ENCODE measurements around the gene CALCOCO2.
"Not testable (repeated sequence)": the region's sequence is repeated elsewhere in the genome, so short reads cannot be mapped to it uniquely, and the experiment has no call there.

CALCOCO2 gene

GRCh38 chr17:48809182-48809581 is 21.7 kb upstream of the CALCOCO2 start:
- Histone ChIP-seq H3K36me3 (ENCODE audit: control insufficient read depth, insufficient read depth, low read length) (no peaks in the 10 kb centered on the region), H3K9me3 (ENCODE audit: control insufficient read depth, insufficient read depth, low read length) (no peaks in the 10 kb centered on the region), H3K4me3 (ENCODE audit: low read depth, low read length) (no peak overlapping the region)

GRCh38 chr17:48812001-48812400 is 18.8 kb upstream of the CALCOCO2 start:
- no peak overlapping the region for H3K9ac ChIP-seq (ENCODE audit: low read depth, low read length)
- peaks cover 3% of the 10 kb centered on the region for H3K4me1 ChIP-seq (ENCODE audit: control insufficient read depth, insufficient read depth, low read length)
- H3K4me3 ChIP-seq (ENCODE audit: low read depth, low read length): no peak overlapping the region
- no peaks in the 10 kb centered on the region for H3K36me3 ChIP-seq (ENCODE audit: control insufficient read depth, insufficient read depth, low read length)
- H3K27me3 ChIP-seq (ENCODE audit: control insufficient read depth, insufficient read depth, low read length): peaks cover 16% of the 10 kb centered on the region
- H3K9me3 ChIP-seq (ENCODE audit: control insufficient read depth, insufficient read depth, low read length): no peaks in the 10 kb centered on the region

More at GRCh38 chr17:48809182-48809581, 21.7 kb upstream of the CALCOCO2 start:
- Histone ChIP-seq H3K4me1 (ENCODE audit: control insufficient read depth, insufficient read depth, low read length) (peaks cover 3% of the 10 kb centered on the region), H3K27me3 (ENCODE audit: control insufficient read depth, insufficient read depth, low read length) (peaks cover 5% of the 10 kb centered on the region), H3K9ac (ENCODE audit: low read depth, low read length) (no peak overlapping the region)

- H3K9ac ChIP-seq (ENCODE audit: low read depth, low read length): no peak overlapping the region
- H3K36me3 ChIP-seq (ENCODE audit: control insufficient read depth, insufficient read depth, low read length): no peaks in the 10 kb centered on the region
- H3K4me3 ChIP-seq (ENCODE audit: low read depth, low read length): peak overlapping the region; percentile 16
- peaks cover 13% of the 10 kb centered on the region for H3K4me1 ChIP-seq (ENCODE audit: control insufficient read depth, insufficient read depth, low read length)
- peaks cover 16% of the 10 kb centered on the region for H3K27me3 ChIP-seq (ENCODE audit: control insufficient read depth, insufficient read depth, low read length)
- H3K9me3 ChIP-seq (ENCODE audit: control insufficient read depth, insufficient read depth, low read length): no peaks in the 10 kb centered on the region
Measured at GRCh38 chr17:48814504-48814903, 16.3 kb upstream of the CALCOCO2 start.

- H3K27me3 ChIP-seq (ENCODE audit: control insufficient read depth, insufficient read depth, low read length): peaks cover 16% of the 10 kb centered on the region
- no peaks in the 10 kb centered on the region for H3K36me3 ChIP-seq (ENCODE audit: control insufficient read depth, insufficient read depth, low read length)
- no peak overlapping the region for H3K9ac ChIP-seq (ENCODE audit: low read depth, low read length)
- no peaks in the 10 kb centered on the region for H3K9me3 ChIP-seq (ENCODE audit: control insufficient read depth, insufficient read depth, low read length)
- no peak overlapping the region for H3K4me3 ChIP-seq (ENCODE audit: low read depth, low read length)
- H3K4me1 ChIP-seq (ENCODE audit: control insufficient read depth, insufficient read depth, low read length): peaks cover 13% of the 10 kb centered on the region
Measured at GRCh38 chr17:48815311-48815710, 15.5 kb upstream of the CALCOCO2 start.

DNA sequence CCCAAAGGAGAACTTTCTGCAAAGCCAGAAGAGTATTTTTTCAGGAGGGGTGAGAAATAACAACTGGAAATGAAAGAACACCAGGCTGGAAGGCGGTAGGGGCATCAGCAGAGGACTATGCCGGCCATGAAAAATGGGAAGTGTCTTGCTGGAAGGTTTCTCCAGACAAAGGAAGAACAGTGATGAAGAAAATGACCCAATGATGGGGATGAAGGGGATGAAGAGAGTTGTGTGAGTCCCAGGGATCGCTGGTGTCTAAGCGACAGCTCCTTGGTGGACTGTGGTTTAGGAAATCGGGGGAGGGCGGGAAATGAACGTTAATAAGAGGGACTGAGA is 14.4 kb upstream of the CALCOCO2 start:
- Histone ChIP-seq H3K4me1 (ENCODE audit: control insufficient read depth, insufficient read depth, low read length) (peaks cover 13% of the 10 kb centered on the region), H3K9me3 (ENCODE audit: control insufficient read depth, insufficient read depth, low read length) (no peaks in the 10 kb centered on the region), H3K36me3 (ENCODE audit: control insufficient read depth, insufficient read depth, low read length) (no peaks in the 10 kb centered on the region), H3K27me3 (ENCODE audit: control insufficient read depth, insufficient read depth, low read length) (peaks cover 16% of the 10 kb centered on the region), H3K4me3 (ENCODE audit: low read depth, low read length) (peak overlapping the region; percentile 96), H3K9ac (ENCODE audit: low read depth, low read length) (peak overlapping the region; percentile 73)

DNA sequence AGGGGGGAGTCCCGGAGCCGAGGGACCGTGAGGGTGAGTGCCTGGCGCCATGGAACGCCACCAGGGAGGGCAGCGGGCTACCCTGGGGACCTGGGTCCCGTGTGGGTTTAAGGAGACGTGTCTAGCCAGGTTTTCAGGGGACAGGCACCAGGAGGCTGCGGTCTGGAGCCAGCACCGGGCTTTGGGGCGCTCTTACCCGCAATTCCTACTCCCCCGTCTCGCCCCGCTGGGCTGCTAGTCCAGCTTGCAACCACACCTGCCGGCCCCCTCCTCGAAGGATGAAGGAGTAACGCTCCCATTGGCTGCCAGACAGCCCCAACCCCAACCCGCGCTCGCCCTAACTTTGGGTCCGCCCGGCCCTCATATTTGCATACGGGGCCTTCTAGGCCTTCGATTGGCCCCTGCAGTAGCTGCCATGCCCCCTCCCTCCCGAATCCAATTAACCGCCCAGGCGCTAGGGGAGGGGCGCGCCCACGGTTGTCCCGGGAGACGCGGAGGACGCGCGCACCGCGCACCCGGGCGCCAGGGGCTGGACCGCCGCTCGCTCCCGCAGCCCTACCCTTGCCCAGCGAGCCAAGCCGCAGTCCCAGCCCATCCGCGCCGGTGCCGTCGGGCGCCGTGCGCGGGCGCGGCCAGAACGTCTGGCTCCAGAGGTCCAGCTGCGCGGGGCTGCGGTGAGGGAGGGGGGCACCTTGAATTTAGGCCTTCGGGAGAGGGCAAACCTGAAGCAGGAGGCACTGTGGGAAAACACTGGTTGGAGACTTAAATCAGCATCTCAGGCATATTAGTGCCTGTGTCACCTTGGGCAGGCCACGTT is 13.9 kb upstream of the CALCOCO2 start, which contains the start of gene TTLL6:
Gene TTLL6, minus strand, starts transcription at position 456 of the 817 bp plus-strand sequence. Its CDS starts 157 bp downstream, at position 299.
- peak within 1 kb of the TSS; percentile 96 for H3K4me3 ChIP-seq (ENCODE audit: low read depth, low read length)
- no peaks in the 10 kb centered on the region for H3K9me3 ChIP-seq (ENCODE audit: control insufficient read depth, insufficient read depth, low read length)
- H3K27me3 ChIP-seq (ENCODE audit: control insufficient read depth, insufficient read depth, low read length): peaks cover 16% of the 10 kb centered on the region
- peak within 1 kb of the TSS; percentile 73 for H3K9ac ChIP-seq (ENCODE audit: low read depth, low read length)
- H3K36me3 ChIP-seq (ENCODE audit: control insufficient read depth, insufficient read depth, low read length): no peaks in the 10 kb centered on the region
- peaks cover 13% of the 10 kb centered on the region for H3K4me1 ChIP-seq (ENCODE audit: control insufficient read depth, insufficient read depth, low read length)

DNA sequence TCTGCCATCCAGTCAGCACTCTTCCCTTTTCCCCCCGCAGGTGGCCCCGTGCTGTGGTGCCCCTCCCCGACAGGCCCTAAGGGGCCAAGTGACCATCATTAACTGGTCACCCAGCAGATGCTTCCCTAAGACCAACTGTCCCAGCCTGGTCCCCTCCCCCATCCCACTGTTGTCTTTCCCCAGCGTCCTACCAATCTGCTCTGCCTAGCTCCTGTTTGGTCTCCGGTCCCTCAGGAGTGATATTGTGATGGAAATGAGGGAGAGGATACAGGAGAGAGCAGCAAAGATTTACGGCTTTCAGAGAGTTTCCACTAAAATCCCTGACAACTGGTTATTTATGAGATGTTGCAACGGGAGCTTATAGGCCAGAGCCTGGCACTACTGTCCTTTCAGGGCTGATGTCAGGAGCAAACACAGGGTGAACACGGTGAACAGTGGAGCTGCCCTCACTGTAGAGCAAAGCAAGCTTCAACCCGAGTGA is 12.4 kb upstream of the CALCOCO2 start:
- Histone ChIP-seq H3K27me3 (ENCODE audit: control insufficient read depth, insufficient read depth, low read length) (peaks cover 16% of the 10 kb centered on the region), H3K36me3 (ENCODE audit: control insufficient read depth, insufficient read depth, low read length) (no peaks in the 10 kb centered on the region), H3K4me3 (ENCODE audit: low read depth, low read length) (peak overlapping the region; percentile 3), H3K4me1 (ENCODE audit: control insufficient read depth, insufficient read depth, low read length) (peaks cover 10% of the 10 kb centered on the region), H3K9ac (ENCODE audit: low read depth, low read length) (no peak overlapping the region), H3K9me3 (ENCODE audit: control insufficient read depth, insufficient read depth, low read length) (no peaks in the 10 kb centered on the region)

DNA sequence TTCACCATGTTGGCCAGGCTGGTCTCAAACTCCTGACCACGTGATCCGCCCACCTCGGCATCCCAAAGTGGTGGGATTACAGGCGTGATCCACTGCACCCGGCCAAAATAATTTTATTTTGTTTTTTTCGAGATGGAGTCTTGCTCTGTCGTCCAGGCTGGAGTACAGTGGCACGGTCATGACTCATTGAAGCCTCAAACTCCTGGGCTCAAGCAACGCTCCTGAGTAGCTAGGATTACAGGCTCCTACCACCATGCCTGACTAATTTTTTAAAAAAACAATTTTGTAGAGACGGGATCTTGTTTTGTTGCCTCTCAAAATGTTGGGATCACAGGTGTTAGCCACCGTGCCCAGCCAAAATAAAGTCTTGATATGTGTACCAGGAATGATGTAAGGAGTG is 11.4 kb upstream of the CALCOCO2 start:
- Histone ChIP-seq H3K9me3 (ENCODE audit: control insufficient read depth, insufficient read depth, low read length) (no peaks in the 10 kb centered on the region), H3K27me3 (ENCODE audit: control insufficient read depth, insufficient read depth, low read length) (peaks cover 16% of the 10 kb centered on the region), H3K4me3 (ENCODE audit: low read depth, low read length) (no peak overlapping the region), H3K9ac (ENCODE audit: low read depth, low read length) (no peak overlapping the region), H3K36me3 (ENCODE audit: control insufficient read depth, insufficient read depth, low read length) (no peaks in the 10 kb centered on the region), H3K4me1 (ENCODE audit: control insufficient read depth, insufficient read depth, low read length) (peaks cover 10% of the 10 kb centered on the region)

- H3K36me3 ChIP-seq (ENCODE audit: control insufficient read depth, insufficient read depth, low read length); H3K9ac ChIP-seq (ENCODE audit: low read depth, low read length); H3K9me3 ChIP-seq (ENCODE audit: control insufficient read depth, insufficient read depth, low read length); H3K4me3 ChIP-seq (ENCODE audit: low read depth, low read length); H3K27me3 ChIP-seq (ENCODE audit: control insufficient read depth, insufficient read depth, low read length): not testable (repeated sequence)
- H3K4me1 ChIP-seq (ENCODE audit: control insufficient read depth, insufficient read depth, low read length): peaks cover 10% of the 10 kb centered on the region
Measured at GRCh38 chr17:48820936-48821335, 9.9 kb upstream of the CALCOCO2 start.

DNA sequence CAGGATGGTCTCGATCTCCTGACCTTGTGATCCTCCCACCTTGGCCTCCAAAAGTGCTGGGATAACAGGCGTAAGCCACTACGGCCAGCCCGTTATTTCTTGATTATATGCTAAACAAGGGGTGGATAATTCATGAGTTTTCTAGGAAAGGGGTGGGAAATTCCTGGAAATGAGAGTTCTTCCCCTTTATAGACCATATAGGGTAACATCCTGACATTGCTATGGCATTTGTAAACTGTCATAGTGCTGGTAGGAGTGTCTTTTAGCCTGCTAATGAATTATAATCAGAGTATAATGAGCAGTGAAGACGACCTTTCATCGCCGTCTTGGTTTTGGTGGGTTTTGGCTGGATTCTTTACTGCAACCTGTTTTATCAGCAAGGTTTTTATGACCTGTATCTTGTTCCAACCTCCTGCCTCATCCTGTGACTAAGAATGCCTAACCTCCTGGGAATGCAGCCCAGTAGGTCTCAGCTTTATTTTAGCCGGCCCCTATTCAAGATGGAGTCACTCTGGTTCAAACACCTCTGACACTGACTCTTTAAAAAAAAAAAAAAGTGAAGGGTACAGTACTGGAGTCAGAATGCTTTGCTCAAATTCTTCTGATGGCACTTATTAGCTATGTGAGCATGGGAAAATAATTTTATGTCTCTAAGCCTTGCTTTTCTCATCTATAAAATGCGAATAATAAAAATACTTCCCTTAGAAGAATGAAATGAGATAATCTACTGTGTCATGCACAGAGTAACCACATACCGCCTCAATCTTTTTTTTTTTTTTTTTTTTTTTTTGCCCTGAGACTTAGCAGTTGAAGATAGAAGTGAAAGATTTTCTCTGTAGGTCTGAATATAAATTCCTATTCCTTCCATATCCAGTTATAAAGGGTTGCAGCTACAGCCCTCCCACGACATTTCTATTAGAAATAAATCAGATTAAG is 5.1 kb upstream of the CALCOCO2 start:
- no peaks in the 10 kb centered on the region for H3K36me3 ChIP-seq (ENCODE audit: control insufficient read depth, insufficient read depth, low read length)
- H3K9me3 ChIP-seq (ENCODE audit: control insufficient read depth, insufficient read depth, low read length): no peaks in the 10 kb centered on the region
- no peak overlapping the region for H3K4me3 ChIP-seq (ENCODE audit: low read depth, low read length)
- no peak overlapping the region for H3K9ac ChIP-seq (ENCODE audit: low read depth, low read length)
- no peaks in the 10 kb centered on the region for H3K27me3 ChIP-seq (ENCODE audit: control insufficient read depth, insufficient read depth, low read length)
- no peaks in the 10 kb centered on the region for H3K4me1 ChIP-seq (ENCODE audit: control insufficient read depth, insufficient read depth, low read length)

DNA sequence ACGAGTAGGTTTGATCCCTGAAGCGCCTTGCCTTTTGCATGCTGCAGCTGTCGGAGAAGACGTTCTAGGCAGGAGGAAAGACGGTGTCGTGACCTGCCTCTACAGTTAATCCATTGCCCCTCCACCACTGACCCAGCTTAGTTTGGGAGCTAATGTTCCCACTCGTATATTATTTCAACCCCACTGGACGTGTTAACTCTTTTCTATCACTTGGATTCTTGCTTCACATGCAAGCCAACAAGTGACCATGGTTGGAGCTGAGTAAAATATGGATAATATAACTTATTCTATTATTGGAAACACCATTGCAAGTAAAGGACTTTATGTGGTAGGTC is 681 bp downstream of the CALCOCO2 start:
- no peaks in the 10 kb centered on the region for H3K9me3 ChIP-seq (ENCODE audit: control insufficient read depth, insufficient read depth, low read length)
- peak overlapping the region; percentile 73 for H3K9ac ChIP-seq (ENCODE audit: low read depth, low read length)
- H3K4me1 ChIP-seq (ENCODE audit: control insufficient read depth, insufficient read depth, low read length): no peaks in the 10 kb centered on the region
- H3K27me3 ChIP-seq (ENCODE audit: control insufficient read depth, insufficient read depth, low read length): no peaks in the 10 kb centered on the region
- H3K36me3 ChIP-seq (ENCODE audit: control insufficient read depth, insufficient read depth, low read length): no peaks in the 10 kb centered on the region
- peak overlapping the region; percentile 99 for H3K4me3 ChIP-seq (ENCODE audit: low read depth, low read length)
